ENCODE results near the gene PRTG. TPM values are rescaled to one million over a fixed set of nuclear protein-coding genes. Genes with fewer than 3 reads are reported as not detected.

PRTG gene
- total and polyA plus RNA-seq, 2 experiments from 2014 or later: 0.63 to 3.4 TPM

DNA sequence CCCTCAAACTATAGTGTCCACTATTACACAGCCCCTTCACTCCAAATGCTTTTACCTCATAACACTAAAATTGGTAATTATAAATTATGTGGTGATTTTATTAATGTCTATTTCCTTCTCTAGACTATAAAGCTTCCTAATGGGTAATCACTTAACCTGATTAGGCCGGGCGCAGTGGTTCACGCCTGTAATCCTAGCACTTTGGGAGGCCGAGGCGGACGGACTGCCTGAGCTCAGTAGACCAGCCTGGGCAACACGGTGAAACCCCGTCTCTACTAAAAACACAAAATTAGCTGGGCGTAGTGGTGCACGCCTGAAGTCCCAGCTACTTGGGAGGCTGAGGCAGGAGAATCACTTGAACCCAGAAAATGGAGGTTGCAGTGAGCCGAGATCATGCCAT is 83.5 kb downstream of the PRTG start:
- Mint-ChIP-seq H3K4me1 (peaks cover 40% of the 10 kb centered on the region), H3K27ac (no peak overlapping the region), H3K36me3 (ENCODE audit: low read depth) (no peaks in the 10 kb centered on the region), H3K4me3 (no peak overlapping the region), H3K9me3 (no peaks in the 10 kb centered on the region), H3K27me3 (ENCODE audit: insufficient read depth, low read depth, poor library complexity) (peaks cover 8% of the 10 kb centered on the region)
- Histone ChIP-seq H4K20me1 (replicated peaks; ENCODE audit: insufficient read depth) (no peaks in the 10 kb centered on the region), H2AFZ (no peak overlapping the region), H3K9me2 (ENCODE audit: insufficient read depth) (no peaks in the 10 kb centered on the region), H3K4me1 (ENCODE audit: insufficient read depth) (peaks cover 38% of the 10 kb centered on the region), H3K4me2 (no peak overlapping the region), H3K27ac (ENCODE audit: low read depth) (no peak overlapping the region), H3K27me3 (ENCODE audit: insufficient read depth) (no peaks in the 10 kb centered on the region), H3K79me2 (replicated peaks; ENCODE audit: insufficient read depth) (no peaks in the 10 kb centered on the region), H3K36me3 (ENCODE audit: insufficient read depth) (no peaks in the 10 kb centered on the region), H3F3A (replicated peaks; ENCODE audit: low read depth) (no peaks in the 10 kb centered on the region), H3K4me3 (no peak overlapping the region)
- no peak for DNase-seq (ENCODE audit: low spot score)
- TF ChIP-seq NANOG (IDR thresholded peaks at IDR 0.05; ENCODE audit: borderline replicate concordance): no peak
- TF ChIP-seq EZH2 (IDR thresholded peaks at IDR 0.05; ENCODE audit: low read depth, unreplicated experiment): no peak
- TF ChIP-seq, protein P1, sequence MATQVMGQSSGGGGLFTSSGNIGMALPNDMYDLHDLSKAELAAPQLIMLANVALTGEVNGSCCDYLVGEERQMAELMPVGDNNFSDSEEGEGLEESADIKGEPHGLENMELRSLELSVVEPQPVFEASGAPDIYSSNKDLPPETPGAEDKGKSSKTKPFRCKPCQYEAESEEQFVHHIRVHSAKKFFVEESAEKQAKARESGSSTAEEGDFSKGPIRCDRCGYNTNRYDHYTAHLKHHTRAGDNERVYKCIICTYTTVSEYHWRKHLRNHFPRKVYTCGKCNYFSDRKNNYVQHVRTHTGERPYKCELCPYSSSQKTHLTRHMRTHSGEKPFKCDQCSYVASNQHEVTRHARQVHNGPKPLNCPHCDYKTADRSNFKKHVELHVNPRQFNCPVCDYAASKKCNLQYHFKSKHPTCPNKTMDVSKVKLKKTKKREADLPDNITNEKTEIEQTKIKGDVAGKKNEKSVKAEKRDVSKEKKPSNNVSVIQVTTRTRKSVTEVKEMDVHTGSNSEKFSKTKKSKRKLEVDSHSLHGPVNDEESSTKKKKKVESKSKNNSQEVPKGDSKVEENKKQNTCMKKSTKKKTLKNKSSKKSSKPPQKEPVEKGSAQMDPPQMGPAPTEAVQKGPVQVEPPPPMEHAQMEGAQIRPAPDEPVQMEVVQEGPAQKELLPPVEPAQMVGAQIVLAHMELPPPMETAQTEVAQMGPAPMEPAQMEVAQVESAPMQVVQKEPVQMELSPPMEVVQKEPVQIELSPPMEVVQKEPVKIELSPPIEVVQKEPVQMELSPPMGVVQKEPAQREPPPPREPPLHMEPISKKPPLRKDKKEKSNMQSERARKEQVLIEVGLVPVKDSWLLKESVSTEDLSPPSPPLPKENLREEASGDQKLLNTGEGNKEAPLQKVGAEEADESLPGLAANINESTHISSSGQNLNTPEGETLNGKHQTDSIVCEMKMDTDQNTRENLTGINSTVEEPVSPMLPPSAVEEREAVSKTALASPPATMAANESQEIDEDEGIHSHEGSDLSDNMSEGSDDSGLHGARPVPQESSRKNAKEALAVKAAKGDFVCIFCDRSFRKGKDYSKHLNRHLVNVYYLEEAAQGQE (IDR thresholded peaks at IDR 0.05; ENCODE audit: unreplicated experiment): no peak
- TF ChIP-seq, protein P2, sequence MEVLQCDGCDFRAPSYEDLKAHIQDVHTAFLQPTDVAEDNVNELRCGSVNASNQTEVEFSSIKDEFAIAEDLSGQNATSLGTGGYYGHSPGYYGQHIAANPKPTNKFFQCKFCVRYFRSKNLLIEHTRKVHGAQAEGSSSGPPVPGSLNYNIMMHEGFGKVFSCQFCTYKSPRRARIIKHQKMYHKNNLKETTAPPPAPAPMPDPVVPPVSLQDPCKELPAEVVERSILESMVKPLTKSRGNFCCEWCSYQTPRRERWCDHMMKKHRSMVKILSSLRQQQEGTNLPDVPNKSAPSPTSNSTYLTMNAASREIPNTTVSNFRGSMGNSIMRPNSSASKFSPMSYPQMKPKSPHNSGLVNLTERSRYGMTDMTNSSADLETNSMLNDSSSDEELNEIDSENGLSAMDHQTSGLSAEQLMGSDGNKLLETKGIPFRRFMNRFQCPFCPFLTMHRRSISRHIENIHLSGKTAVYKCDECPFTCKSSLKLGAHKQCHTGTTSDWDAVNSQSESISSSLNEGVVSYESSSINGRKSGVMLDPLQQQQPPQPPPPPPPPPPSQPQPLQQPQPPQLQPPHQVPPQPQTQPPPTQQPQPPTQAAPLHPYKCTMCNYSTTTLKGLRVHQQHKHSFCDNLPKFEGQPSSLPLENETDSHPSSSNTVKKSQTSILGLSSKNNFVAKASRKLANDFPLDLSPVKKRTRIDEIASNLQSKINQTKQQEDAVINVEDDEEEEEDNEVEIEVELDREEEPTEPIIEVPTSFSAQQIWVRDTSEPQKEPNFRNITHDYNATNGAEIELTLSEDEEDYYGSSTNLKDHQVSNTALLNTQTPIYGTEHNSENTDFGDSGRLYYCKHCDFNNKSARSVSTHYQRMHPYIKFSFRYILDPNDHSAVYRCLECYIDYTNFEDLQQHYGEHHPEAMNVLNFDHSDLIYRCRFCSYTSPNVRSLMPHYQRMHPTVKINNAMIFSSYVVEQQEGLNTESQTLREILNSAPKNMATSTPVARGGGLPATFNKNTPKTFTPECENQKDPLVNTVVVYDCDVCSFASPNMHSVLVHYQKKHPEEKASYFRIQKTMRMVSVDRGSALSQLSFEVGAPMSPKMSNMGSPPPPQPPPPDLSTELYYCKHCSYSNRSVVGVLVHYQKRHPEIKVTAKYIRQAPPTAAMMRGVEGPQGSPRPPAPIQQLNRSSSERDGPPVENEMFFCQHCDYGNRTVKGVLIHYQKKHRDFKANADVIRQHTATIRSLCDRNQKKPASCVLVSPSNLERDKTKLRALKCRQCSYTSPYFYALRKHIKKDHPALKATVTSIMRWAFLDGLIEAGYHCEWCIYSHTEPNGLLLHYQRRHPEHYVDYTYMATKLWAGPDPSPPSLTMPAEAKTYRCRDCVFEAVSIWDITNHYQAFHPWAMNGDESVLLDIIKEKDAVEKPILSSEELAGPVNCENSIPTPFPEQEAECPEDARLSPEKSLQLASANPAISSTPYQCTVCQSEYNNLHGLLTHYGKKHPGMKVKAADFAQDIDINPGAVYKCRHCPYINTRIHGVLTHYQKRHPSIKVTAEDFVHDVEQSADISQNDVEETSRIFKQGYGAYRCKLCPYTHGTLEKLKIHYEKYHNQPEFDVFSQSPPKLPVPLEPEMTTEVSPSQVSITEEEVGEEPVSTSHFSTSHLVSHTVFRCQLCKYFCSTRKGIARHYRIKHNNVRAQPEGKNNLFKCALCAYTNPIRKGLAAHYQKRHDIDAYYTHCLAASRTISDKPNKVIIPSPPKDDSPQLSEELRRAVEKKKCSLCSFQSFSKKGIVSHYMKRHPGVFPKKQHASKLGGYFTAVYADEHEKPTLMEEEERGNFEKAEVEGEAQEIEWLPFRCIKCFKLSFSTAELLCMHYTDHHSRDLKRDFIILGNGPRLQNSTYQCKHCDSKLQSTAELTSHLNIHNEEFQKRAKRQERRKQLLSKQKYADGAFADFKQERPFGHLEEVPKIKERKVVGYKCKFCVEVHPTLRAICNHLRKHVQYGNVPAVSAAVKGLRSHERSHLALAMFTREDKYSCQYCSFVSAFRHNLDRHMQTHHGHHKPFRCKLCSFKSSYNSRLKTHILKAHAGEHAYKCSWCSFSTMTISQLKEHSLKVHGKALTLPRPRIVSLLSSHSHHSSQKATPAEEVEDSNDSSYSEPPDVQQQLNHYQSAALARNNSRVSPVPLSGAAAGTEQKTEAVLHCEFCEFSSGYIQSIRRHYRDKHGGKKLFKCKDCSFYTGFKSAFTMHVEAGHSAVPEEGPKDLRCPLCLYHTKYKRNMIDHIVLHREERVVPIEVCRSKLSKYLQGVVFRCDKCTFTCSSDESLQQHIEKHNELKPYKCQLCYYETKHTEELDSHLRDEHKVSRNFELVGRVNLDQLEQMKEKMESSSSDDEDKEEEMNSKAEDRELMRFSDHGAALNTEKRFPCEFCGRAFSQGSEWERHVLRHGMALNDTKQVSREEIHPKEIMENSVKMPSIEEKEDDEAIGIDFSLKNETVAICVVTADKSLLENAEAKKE (CRISPR knock-in tag; IDR thresholded peaks at IDR 0.05): no peak
- no peak for TF ChIP-seq ZNF331 (CRISPR knock-in tag; IDR thresholded peaks at IDR 0.05; ENCODE audit: low read depth)
- ATAC-seq: no peak

Data from GM23338 (cell line).